ENCODE results near the gene BRD3OS. TPM values are rescaled to one million over a fixed set of nuclear protein-coding genes. Genes with fewer than 3 reads are reported as not detected.

The BRD3OS gene
- total and polyA plus RNA-seq, 2 of the 13 experiments (the other 11 are each of a cell fraction or from before 2014, with no cell fraction given), result 4.9 to 5.7 TPM

DNA sequence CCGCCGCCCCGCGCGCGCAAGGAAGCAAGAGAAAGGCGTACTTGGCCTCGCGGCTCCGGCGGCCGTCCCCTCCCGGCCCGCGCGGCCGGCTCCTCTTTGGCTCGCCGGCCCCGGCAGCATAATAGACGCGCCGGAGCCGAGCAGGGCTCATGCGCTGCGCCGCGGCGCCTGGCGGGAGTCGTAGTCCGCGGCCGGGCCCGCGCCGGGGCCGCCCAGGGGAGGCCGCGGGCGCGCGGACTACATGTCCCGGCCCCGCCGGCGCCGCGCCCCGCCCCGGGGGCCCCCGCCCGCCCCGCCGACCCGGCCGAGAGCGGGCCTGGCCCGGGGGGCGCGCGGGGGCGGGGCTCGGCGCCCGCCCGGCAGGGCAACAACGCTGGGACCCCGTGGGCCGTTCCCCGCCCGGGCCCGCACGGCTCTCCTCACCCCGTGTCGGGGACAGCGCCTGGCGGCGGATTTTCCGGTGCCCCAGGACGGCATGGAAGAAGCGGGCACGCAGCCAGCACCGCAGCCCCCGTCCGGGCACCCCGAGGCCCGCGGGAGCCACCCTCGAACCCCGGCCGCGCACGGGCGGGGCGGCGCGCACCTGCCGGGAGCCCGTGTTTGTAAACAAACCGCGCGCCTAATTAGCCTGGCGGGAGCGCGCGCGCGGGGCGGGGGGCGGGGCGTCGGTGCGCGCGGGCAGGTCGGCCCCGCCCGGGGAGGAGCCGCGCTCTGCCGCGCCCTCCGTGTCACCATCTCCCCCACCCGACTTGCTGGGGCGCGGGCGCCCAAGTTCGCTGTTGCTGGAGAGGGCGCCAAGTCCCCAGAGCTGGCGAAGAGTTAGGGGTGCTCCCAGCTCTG lies 42.8 kb downstream of the BRD3OS start, which contains the start of gene BRD3:
Gene BRD3, minus strand, starts transcription at position 123 of the 840 bp plus-strand sequence. CDS start 14,549 bp downstream, outside the sequence.
- Histone ChIP-seq H3K9ac (ENCODE audit: insufficient read depth, low read depth, low read length) (peak within 1 kb of the TSS; percentile 90), H4K20me1 (ENCODE audit: insufficient read depth, low read length) (peaks cover 28% of the 10 kb centered on the region), H3K36me3 (replicated peaks in 1 of 2; ENCODE audit: control insufficient read depth in 1 of 2, insufficient read depth in 2 of 2, low read length in 2 of 2) (no peaks in the 10 kb centered on the region; a peak in 1 of 5 replicates), H3K9me3 (ENCODE audit: low read length) (no peaks in the 10 kb centered on the region), H3K4me1 (ENCODE audit: insufficient read depth, low read length) (peaks cover 39% of the 10 kb centered on the region), H3K79me2 (ENCODE audit: insufficient read depth, low read length) (peaks cover 40% of the 10 kb centered on the region), H2AFZ (ENCODE audit: low read length) (peak within 1 kb of the TSS; percentile 63), H3K4me3 (replicated peaks in 1 of 3; ENCODE audit: insufficient read depth in 1 of 3, low read depth in 2 of 3, low read length in 3 of 3) (peak within 1 kb of the TSS; percentile 83 to 97 (median 83)), H3K27ac (ENCODE audit: extremely low read length, insufficient read depth, low read length) (peak within 1 kb of the TSS; percentile 82), H3K4me2 (ENCODE audit: low read depth, low read length) (peak within 1 kb of the TSS; percentile 86), H3K27me3 (ENCODE audit: control insufficient read depth in 1 of 2, insufficient read depth in 2 of 2, low read length in 2 of 2) (peaks cover 9 to 38% of the 10 kb centered on the region in 2 experiments; a peak in 4 of 5 replicates)
- ATAC-seq, result peak; percentile 76
- DNase-seq (ENCODE audit: low spot score), result peak; percentile 71
- in situ Hi-C loops (cut with HindIII; ENCODE audit: extremely low pct_ligation_motif_present, low pct_unique_long_range_greater_than_20kb), result loop anchor here (10.0 kb wide), 1 partner anchor 267 kb away; no protein-coding TSS in a partner anchor
- no peak for FAIRE-seq
- ChIA-PET CTCF (ENCODE audit: low intra/inter-chr PET ratio, low total read pairs) (no interaction called here), POLR2A (interaction anchor here (0.8 kb wide), 1 partner anchor 10 kb away, joined by 3 read pairs; no protein-coding TSS in a partner anchor)
- intact Hi-C loops (cut with micrococcal nuclease; ENCODE audit: unreplicated experiment), result loop anchor here (5.0 kb wide), 1 partner anchor 41 kb away; the partner anchor contains the start of gene BRD3OS
- BruUV-seq (replicated peaks), result no TSS peak
- WGBS (ENCODE audit: low lambda C conversion rate), result no CpG with 5 or more reads among the region's 131 CpGs
- TF ChIP-seq, protein P1, sequence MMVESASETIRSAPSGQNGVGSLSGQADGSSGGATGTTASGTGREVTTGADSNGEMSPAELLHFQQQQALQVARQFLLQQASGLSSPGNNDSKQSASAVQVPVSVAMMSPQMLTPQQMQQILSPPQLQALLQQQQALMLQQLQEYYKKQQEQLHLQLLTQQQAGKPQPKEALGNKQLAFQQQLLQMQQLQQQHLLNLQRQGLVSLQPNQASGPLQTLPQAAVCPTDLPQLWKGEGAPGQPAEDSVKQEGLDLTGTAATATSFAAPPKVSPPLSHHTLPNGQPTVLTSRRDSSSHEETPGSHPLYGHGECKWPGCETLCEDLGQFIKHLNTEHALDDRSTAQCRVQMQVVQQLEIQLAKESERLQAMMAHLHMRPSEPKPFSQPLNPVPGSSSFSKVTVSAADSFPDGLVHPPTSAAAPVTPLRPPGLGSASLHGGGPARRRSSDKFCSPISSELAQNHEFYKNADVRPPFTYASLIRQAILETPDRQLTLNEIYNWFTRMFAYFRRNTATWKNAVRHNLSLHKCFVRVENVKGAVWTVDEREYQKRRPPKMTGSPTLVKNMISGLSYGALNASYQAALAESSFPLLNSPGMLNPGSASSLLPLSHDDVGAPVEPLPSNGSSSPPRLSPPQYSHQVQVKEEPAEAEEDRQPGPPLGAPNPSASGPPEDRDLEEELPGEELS (CRISPR knock-in tag; IDR thresholded peaks at IDR 0.05), result peak; percentile 32; the same call in 1 of the 2 replicates
- TF ChIP-seq FOXO1 (CRISPR knock-in tag; IDR thresholded peaks at IDR 0.05) (no peak), HOXA7 (CRISPR knock-in tag; IDR thresholded peaks at IDR 0.05) (no peak), ERF (CRISPR knock-in tag; IDR thresholded peaks at IDR 0.05) (no peak), TAF1 (CRISPR knock-in tag; IDR thresholded peaks at IDR 0.05) (no peak), ZNF333 (CRISPR knock-in tag; IDR thresholded peaks at IDR 0.05; ENCODE audit: borderline replicate concordance) (no peak), SMAD9 (CRISPR knock-in tag; IDR thresholded peaks at IDR 0.05) (no peak)
- TF ChIP-seq, protein P2, sequence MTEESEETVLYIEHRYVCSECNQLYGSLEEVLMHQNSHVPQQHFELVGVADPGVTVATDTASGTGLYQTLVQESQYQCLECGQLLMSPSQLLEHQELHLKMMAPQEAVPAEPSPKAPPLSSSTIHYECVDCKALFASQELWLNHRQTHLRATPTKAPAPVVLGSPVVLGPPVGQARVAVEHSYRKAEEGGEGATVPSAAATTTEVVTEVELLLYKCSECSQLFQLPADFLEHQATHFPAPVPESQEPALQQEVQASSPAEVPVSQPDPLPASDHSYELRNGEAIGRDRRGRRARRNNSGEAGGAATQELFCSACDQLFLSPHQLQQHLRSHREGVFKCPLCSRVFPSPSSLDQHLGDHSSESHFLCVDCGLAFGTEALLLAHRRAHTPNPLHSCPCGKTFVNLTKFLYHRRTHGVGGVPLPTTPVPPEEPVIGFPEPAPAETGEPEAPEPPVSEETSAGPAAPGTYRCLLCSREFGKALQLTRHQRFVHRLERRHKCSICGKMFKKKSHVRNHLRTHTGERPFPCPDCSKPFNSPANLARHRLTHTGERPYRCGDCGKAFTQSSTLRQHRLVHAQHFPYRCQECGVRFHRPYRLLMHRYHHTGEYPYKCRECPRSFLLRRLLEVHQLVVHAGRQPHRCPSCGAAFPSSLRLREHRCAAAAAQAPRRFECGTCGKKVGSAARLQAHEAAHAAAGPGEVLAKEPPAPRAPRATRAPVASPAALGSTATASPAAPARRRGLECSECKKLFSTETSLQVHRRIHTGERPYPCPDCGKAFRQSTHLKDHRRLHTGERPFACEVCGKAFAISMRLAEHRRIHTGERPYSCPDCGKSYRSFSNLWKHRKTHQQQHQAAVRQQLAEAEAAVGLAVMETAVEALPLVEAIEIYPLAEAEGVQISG (CRISPR knock-in tag; IDR thresholded peaks at IDR 0.05), result 0 out of 2 replicates have a peak, but pooled peaks have one; percentile 43
- TF ChIP-seq, protein P3, sequence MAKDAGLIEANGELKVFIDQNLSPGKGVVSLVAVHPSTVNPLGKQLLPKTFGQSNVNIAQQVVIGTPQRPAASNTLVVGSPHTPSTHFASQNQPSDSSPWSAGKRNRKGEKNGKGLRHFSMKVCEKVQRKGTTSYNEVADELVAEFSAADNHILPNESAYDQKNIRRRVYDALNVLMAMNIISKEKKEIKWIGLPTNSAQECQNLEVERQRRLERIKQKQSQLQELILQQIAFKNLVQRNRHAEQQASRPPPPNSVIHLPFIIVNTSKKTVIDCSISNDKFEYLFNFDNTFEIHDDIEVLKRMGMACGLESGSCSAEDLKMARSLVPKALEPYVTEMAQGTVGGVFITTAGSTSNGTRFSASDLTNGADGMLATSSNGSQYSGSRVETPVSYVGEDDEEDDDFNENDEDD (CRISPR knock-in tag; IDR thresholded peaks at IDR 0.05; ENCODE audit: borderline replicate concordance), result no peak
- TF ChIP-seq, protein P4, sequence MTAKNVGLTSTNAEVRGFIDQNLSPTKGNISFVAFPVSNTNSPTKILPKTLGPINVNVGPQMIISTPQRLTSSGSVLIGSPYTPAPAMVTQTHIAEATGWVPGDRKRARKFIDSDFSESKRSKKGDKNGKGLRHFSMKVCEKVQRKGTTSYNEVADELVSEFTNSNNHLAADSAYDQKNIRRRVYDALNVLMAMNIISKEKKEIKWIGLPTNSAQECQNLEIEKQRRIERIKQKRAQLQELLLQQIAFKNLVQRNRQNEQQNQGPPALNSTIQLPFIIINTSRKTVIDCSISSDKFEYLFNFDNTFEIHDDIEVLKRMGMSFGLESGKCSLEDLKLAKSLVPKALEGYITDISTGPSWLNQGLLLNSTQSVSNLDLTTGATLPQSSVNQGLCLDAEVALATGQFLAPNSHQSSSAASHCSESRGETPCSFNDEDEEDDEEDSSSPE (CRISPR knock-in tag; IDR thresholded peaks at IDR 0.05), result 0 out of 2 replicates have a peak, but pooled peaks have one; percentile 17
- TF ChIP-seq, protein P5, sequence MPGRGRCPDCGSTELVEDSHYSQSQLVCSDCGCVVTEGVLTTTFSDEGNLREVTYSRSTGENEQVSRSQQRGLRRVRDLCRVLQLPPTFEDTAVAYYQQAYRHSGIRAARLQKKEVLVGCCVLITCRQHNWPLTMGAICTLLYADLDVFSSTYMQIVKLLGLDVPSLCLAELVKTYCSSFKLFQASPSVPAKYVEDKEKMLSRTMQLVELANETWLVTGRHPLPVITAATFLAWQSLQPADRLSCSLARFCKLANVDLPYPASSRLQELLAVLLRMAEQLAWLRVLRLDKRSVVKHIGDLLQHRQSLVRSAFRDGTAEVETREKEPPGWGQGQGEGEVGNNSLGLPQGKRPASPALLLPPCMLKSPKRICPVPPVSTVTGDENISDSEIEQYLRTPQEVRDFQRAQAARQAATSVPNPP (CRISPR knock-in tag; IDR thresholded peaks at IDR 0.05), result no peak
- TF ChIP-seq, protein P6, sequence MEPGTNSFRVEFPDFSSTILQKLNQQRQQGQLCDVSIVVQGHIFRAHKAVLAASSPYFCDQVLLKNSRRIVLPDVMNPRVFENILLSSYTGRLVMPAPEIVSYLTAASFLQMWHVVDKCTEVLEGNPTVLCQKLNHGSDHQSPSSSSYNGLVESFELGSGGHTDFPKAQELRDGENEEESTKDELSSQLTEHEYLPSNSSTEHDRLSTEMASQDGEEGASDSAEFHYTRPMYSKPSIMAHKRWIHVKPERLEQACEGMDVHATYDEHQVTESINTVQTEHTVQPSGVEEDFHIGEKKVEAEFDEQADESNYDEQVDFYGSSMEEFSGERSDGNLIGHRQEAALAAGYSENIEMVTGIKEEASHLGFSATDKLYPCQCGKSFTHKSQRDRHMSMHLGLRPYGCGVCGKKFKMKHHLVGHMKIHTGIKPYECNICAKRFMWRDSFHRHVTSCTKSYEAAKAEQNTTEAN (CRISPR knock-in tag; conservative IDR thresholded peaks at IDR 0.05), result peak; percentile 22; the same call in 1 of the 2 replicates
